PC-9 (cell line): ENCODE measurements around the gene MAPKAPK5. TPM values are rescaled to one million over a fixed set of nuclear protein-coding genes. Genes with fewer than 3 reads are reported as not detected.

Experiments
- BruUV-seq: library from RNA; stranded (reverse); fragments of 400-500 nt; replicated peaks from 2 replicates; lab custom pipeline; 2021; lab: Mats Ljungman, UMichigan
- CTCF ChIA-PET: fragments of 300-600 bp; sonication (Branson Sonifier 250); formaldehyde crosslinking; loops from one replicate; lab custom pipeline; 2022; ENCODE audit warnings: antibody characterized with exemption; lab: Charles Lee
- POLR2A ChIA-PET: fragments of 300-600 bp; sonication (Branson Sonifier 250); formaldehyde crosslinking; loops from one replicate; lab custom pipeline; 2022; ENCODE audit warnings: antibody characterized with exemption; ENCODE audit not compliant: unreplicated experiment; lab: Charles Lee
- DNase-seq, 2 experiments: peaks; one replicate each; pipeline versions ENCODE4 v3.0.0 to v3.0.0-alpha.2; 2015 to 2022; ENCODE audit warnings: mixed read lengths in 1 of 2
- H2AFZ ChIP-seq: fragments of 200-600 bp; sonication (generic); 2 replicates; pipeline ENCODE4 v1.8.1; 2017; ENCODE audit warnings: antibody characterized with exemption
- H3F3A ChIP-seq: fragments of 200-600 bp; sonication (generic); 2 replicates; pipeline ENCODE4 v1.8.1; 2017; ENCODE audit warnings: antibody characterized with exemption, mild to moderate bottlenecking, low read depth; ENCODE audit not compliant: insufficient read depth
- H3K27ac ChIP-seq: fragments of 200-600 bp; sonication (generic); 2 replicates; pipeline ENCODE4 v1.6.1; 2016; ENCODE audit warnings: mixed run types
- H3K27me3 ChIP-seq: fragments of 200-600 bp; sonication (generic); 2 replicates; pipeline ENCODE4 v1.6.1; 2016; ENCODE audit warnings: low read depth, mixed run types; ENCODE audit not compliant: insufficient read depth
- H3K36me3 ChIP-seq: fragments of 200-600 bp; sonication (generic); 2 replicates; pipeline ENCODE4 v1.6.1; 2016; ENCODE audit warnings: low read depth, mixed run types
- H3K4me1 ChIP-seq: fragments of 200-600 bp; sonication (generic); replicated peaks from 2 replicates; pipeline ENCODE4 v1.6.1; 2016; ENCODE audit warnings: mixed run types; ENCODE audit not compliant: insufficient read depth
- H3K4me2 ChIP-seq: fragments of 200-600 bp; sonication (generic); 2 replicates; pipeline ENCODE4 v1.6.1; 2017; ENCODE audit warnings: mixed run types
- H3K4me3 ChIP-seq: fragments of 200-600 bp; sonication (generic); 2 replicates; pipeline ENCODE4 v1.6.1; 2016; ENCODE audit warnings: mixed run types
- H3K79me2 ChIP-seq: fragments of 200-600 bp; sonication (generic); 2 replicates; pipeline ENCODE4 v1.6.1; 2017; ENCODE audit warnings: low read depth, mixed run types
- H3K9me2 ChIP-seq: fragments of 200-600 bp; sonication (generic); 2 replicates; pipeline ENCODE4 v1.8.1; 2017; ENCODE audit warnings: mild to moderate bottlenecking; ENCODE audit not compliant: insufficient read depth
- H3K9me3 ChIP-seq: fragments of 200-600 bp; sonication (generic); 2 replicates; pipeline ENCODE4 v1.8.1; 2016; ENCODE audit warnings: low read depth; ENCODE audit not compliant: insufficient read depth
- H4K20me1 ChIP-seq: fragments of 200-600 bp; sonication (generic); 2 replicates; pipeline ENCODE4 v1.8.1; 2017; ENCODE audit not compliant: insufficient read depth
- EZH2 ChIP-seq: fragments of 200-600 bp; sonication (generic); IDR thresholded peaks from 2 replicates; pipeline ENCODE4 v1.8.0; 2017; ENCODE audit warnings: antibody characterized with exemption, low read depth
- intact Hi-C: fragments of 100-400 bp; cut with micrococcal nuclease; formaldehyde crosslinking; loops from one replicate; pipeline ENCODE4 v1.10.0; 2022; ENCODE audit not compliant: unreplicated experiment
- total RNA-seq: library from RNA; stranded (reverse); gene quantifications from 2 replicates; pipeline ENCODE4 v1.2.3, GENCODE V29; 2021
- TF ChIP-seq, protein P1 (sequence below): fragments of 200-600 bp; sonication (generic); conservative IDR thresholded peaks from 2 replicates; pipeline ENCODE4 v1.6.1; 2017; ENCODE audit warnings: mixed run types, antibody characterized with exemption, mild to moderate bottlenecking, moderate library complexity

Gene MAPKAPK5
- total RNA-seq, 1 experiment from 2014 or later = 45.0 TPM

DNA sequence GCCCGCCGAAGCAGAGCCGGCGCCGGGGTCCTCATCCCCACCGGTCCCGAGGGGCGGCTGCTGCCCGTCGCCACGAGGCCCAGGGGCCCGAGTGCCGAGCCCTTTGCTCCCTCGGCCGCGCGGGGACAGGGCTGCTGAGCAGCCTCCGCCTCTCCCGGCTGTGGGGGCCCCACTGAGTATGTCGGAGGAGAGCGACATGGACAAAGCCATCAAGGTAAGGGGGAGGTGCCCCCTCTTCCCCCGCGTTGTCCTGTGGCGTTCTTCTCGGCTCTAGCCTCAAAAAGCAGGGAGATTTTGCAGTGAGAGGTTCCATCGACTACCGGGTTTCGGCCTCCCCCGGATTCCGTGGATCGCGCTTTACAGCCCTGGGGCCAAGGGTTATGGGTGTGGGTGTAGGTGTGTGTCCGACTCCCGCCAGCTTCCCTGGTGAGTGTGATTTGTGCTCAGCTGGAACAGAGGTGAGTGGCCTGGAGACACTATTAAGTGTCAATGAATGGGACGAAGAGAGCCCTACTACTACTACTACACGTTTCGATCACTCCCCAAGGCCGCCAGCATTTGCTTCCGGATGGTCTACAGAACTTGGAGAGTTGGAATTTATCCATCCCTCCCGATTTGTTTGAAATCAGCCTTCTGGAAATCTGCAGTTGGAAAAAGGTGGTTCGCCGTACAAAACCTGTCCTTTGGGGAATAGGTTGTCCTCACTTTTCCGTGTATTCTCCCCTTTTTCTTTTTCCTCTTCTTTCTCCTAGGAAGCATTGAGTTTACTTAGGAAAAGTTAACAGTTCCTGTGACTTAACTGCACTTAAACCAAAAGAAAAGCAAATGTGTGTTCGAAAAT, 748 bp downstream of the MAPKAPK5 start:
- CTCF ChIA-PET = interaction anchor here (1.5 kb wide), 1 partner anchor 30 kb away, joined by 4 read pairs; no protein-coding TSS in a partner anchor
- peak overlapping the region; percentile 97 for H2AFZ ChIP-seq
- DNase-seq = no peak
- intact Hi-C loops = loop anchor here (5.0 kb wide), 1 partner anchor 170 kb away; the partner anchor contains the start of genes ERP29 and TMEM116
- H3K4me2 ChIP-seq = peak overlapping the region; percentile 90
- peaks cover 34% of the 10 kb centered on the region for H3K4me1 ChIP-seq
- peaks cover 25% of the 10 kb centered on the region for H3F3A ChIP-seq
- H3K27me3 ChIP-seq = no peaks in the 10 kb centered on the region
- peak overlapping the region; percentile 64 for H3K27ac ChIP-seq
- peaks cover 75% of the 10 kb centered on the region for H3K79me2 ChIP-seq
- H3K9me3 ChIP-seq = no peaks in the 10 kb centered on the region
- peaks cover 21% of the 10 kb centered on the region for H3K36me3 ChIP-seq
- peaks cover 8% of the 10 kb centered on the region; the same call in 1 of the 2 replicates for H4K20me1 ChIP-seq
- no peaks in the 10 kb centered on the region for H3K9me2 ChIP-seq
- no peak for TF ChIP-seq EZH2
- TF ChIP-seq, protein P1, sequence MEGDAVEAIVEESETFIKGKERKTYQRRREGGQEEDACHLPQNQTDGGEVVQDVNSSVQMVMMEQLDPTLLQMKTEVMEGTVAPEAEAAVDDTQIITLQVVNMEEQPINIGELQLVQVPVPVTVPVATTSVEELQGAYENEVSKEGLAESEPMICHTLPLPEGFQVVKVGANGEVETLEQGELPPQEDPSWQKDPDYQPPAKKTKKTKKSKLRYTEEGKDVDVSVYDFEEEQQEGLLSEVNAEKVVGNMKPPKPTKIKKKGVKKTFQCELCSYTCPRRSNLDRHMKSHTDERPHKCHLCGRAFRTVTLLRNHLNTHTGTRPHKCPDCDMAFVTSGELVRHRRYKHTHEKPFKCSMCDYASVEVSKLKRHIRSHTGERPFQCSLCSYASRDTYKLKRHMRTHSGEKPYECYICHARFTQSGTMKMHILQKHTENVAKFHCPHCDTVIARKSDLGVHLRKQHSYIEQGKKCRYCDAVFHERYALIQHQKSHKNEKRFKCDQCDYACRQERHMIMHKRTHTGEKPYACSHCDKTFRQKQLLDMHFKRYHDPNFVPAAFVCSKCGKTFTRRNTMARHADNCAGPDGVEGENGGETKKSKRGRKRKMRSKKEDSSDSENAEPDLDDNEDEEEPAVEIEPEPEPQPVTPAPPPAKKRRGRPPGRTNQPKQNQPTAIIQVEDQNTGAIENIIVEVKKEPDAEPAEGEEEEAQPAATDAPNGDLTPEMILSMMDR = no peak
- H3K4me3 ChIP-seq = peak overlapping the region; percentile 84
- BruUV-seq = TSS peak; percentile 40
- POLR2A ChIA-PET = interaction anchor here (0.6 to 0.7 kb wide), 2 partner anchors 408 to 526 kb away, joined by 3 to 10 read pairs; no protein-coding TSS in a partner anchor

DNA sequence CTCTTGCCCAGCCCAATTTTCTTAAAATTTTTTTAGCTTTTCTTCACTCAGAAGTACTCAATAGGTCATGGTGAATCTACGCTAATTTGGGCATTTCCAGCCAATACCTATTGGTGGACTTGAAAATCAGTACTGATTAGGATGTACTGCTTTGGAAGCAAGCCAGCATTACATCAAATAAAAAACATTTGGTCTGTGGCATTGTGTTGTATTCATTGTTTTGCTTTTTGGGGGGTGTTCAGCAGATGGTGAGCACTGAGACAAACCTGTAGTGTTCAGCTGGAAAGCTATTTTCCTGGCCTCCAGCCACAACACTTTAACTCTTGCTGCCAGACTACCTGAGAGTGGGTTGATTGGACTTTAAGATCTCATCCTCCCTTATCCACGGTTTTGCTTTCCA, 4.0 kb downstream of the MAPKAPK5 start:
- CTCF ChIA-PET = no interaction called here
- H3K27me3 ChIP-seq = no peaks in the 10 kb centered on the region

DNA sequence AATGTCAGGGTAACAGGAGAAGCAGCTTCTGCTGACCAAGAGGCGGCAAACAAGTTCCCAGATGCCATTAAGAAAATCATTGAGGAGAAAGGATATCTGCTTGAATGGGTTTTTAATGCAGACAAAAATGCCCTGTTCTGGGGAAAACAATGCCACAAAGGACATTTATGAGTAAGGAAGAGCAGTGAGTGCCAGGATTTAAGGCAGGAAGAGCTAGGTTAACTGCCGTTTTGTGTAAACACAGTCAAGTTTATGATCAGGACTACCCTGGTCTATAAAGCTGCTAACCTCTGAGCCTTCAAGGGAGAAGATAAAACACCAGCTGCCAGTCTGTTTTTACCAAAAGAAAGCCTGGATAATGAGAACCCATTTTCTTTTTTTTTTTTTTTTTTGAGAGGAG, 8.5 kb downstream of the MAPKAPK5 start:
- Histone ChIP-seq H3K36me3 (peaks cover 39% of the 10 kb centered on the region), H3K27me3 (no peaks in the 10 kb centered on the region), H3K9me3 (no peaks in the 10 kb centered on the region), H2AFZ (no peak overlapping the region), H3K27ac (no peak overlapping the region), H3K4me1 (0 out of 2 replicates have a peak, but pooled peaks cover 12% of the 10 kb centered on the region), H3K4me2 (no peak overlapping the region), H3K79me2 (peaks cover 87% of the 10 kb centered on the region), H3K4me3 (no peak overlapping the region), H3K9me2 (no peaks in the 10 kb centered on the region), H4K20me1 (peaks cover 19% of the 10 kb centered on the region; the same call in 1 of the 2 replicates), H3F3A (0 out of 2 replicates have a peak, but pooled peaks cover 13% of the 10 kb centered on the region)
- no TSS peak for BruUV-seq
- DNase-seq = no peak
- CTCF ChIA-PET = no interaction called here
- TF ChIP-seq EZH2 = no peak
- TF ChIP-seq, protein P1 = no peak
- POLR2A ChIA-PET = no interaction called here
- intact Hi-C loops = no loop called here

More for the DNA sequence above, 4.0 kb downstream of the MAPKAPK5 start:
- POLR2A ChIA-PET = no interaction called here
- no peak for TF ChIP-seq EZH2
- TF ChIP-seq, protein P1 = no peak
- intact Hi-C loops = no loop called here
- H3K36me3 ChIP-seq = peaks cover 30% of the 10 kb centered on the region
- no peak overlapping the region for H3K4me3 ChIP-seq
- peaks cover 23% of the 10 kb centered on the region; the same call in 1 of the 2 replicates for H3K4me1 ChIP-seq
- H3K27ac ChIP-seq = peak overlapping the region; percentile 39; the same call in 1 of the 2 replicates
- H3F3A ChIP-seq = peaks cover 20% of the 10 kb centered on the region
- no peak overlapping the region for H3K4me2 ChIP-seq
- no peak overlapping the region for H2AFZ ChIP-seq
- H3K79me2 ChIP-seq = peaks cover 82% of the 10 kb centered on the region
- BruUV-seq = no TSS peak
- no peaks in the 10 kb centered on the region for H3K9me2 ChIP-seq
- no peak for DNase-seq
- no peaks in the 10 kb centered on the region for H3K9me3 ChIP-seq
- H4K20me1 ChIP-seq = peaks cover 14% of the 10 kb centered on the region; the same call in 1 of the 2 replicates
